Choroid plexus epithelial cell (primary cell): ENCODE results near the gene PTCH1.
A peak's percentile ranks its signal among the peaks of the same experiment; 100 is the strongest.

ENCODE experiments used
- DNase-seq: peaks from one replicate; pipeline ENCODE4 v3.0.0-alpha.2; 2010; ENCODE audit warnings: low read depth
- H3K4me3 ChIP-seq: 2 replicates; pipeline ENCODE4 v1.5.1; 2011; ENCODE audit warnings: low read depth, mild to moderate bottlenecking, control low read depth, low read length, moderate library complexity
- TF ChIP-seq, protein P1 (sequence below): conservative IDR thresholded peaks from 2 replicates; pipeline ENCODE4 v1.5.1; 2011; ENCODE audit warnings: low read depth, mild to moderate bottlenecking, control low read depth, inconsistent platforms, low read length, moderate library complexity

Gene PTCH1

GRCh38 chr9:95512709-95513095, 4.1 kb downstream of the PTCH1 start:
- no peak for DNase-seq
- H3K4me3 ChIP-seq = no peak overlapping the region
- TF ChIP-seq, protein P1, sequence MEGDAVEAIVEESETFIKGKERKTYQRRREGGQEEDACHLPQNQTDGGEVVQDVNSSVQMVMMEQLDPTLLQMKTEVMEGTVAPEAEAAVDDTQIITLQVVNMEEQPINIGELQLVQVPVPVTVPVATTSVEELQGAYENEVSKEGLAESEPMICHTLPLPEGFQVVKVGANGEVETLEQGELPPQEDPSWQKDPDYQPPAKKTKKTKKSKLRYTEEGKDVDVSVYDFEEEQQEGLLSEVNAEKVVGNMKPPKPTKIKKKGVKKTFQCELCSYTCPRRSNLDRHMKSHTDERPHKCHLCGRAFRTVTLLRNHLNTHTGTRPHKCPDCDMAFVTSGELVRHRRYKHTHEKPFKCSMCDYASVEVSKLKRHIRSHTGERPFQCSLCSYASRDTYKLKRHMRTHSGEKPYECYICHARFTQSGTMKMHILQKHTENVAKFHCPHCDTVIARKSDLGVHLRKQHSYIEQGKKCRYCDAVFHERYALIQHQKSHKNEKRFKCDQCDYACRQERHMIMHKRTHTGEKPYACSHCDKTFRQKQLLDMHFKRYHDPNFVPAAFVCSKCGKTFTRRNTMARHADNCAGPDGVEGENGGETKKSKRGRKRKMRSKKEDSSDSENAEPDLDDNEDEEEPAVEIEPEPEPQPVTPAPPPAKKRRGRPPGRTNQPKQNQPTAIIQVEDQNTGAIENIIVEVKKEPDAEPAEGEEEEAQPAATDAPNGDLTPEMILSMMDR = no peak

DNA sequence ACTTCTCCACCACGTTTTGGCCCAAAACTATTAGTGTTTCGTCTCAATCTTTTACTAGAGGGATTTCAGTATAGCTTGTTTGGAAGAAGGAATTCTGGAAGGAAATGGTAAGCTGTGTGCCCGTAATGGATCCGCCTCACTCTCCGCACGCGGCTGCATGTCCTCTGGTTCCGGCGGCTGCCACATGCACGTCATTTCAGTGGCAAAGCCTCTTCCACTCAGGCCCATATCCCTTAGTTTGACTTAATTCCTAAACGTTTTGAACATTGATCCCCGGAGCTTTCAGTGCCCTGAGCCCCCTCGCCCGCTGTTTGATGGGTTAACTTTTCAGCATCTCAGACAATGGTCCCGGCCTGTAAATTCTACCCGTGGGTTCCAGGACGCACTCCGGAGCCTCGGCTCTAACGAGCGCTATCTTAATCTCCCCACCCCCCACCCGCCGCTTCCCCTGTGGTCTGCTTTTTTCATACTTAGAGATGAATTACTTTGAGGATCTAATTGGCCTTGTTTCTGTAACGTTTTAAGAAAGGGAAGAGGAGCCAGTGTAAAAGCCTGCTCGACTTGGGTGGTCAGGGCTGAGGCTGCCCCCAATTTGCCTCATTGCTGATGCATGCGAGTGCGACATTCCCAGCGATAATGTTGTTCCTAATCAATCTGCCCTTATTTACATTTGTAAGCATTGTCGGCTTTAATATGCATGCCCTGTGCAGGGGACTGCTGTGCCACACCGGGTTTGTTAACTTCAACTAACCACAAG, 4.6 kb downstream of the PTCH1 start:
- TF ChIP-seq, protein P1 = no peak
- DNase-seq = peak; percentile 17
- peak overlapping the region; percentile 80 for H3K4me3 ChIP-seq

GRCh38 chr9:95511616-95511931, 5.2 kb downstream of the PTCH1 start:
- DNase-seq = no peak
- TF ChIP-seq, protein P1 = no peak
- peak overlapping the region; percentile 80 for H3K4me3 ChIP-seq

DNA sequence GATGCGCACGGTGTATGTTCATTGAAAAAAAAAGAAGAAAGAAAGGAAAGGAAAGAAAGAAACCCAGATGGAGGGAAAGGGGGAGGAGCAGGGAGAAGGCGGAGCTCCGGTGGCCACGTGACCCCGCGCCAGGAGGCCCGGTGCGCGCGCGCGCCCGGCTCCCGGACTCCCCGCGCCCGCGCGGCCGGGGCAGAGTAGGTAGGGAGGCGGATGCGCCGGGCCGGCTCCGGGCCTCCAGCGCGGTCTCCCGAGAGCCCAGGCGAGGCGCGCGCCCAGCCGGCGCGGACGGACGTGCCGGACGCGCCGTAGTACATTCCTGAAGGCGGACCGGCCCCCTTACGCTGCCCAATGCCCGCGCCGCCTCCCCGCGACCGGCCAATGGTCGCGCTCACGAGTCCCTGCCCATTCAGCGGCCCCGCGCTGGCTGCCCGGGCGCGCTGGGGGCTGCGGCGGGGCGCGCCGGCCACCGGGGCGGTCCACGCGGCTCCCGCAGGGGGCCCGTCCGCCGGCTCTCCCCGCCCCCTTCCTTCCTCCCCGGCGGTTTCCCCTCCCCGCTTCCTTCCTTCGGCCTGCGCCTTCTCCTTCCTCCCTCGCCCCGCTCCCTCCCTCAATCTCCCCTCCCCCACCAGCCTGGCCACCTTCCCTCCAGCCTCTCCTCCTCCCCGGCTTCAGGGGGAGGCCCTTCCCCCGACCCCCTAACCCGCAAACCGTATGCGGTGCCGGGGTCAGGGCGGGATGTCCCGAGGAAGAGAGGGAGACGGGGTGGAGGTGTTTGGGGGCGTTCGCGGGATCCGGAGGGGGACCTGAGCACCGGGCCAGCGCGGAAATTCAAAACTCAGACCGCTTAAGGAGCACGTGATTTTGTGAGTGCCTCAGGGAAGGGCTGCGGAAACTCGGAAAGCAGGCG, 5.8 kb downstream of the PTCH1 start:
- DNase-seq = peak; percentile 97
- peak overlapping the region; percentile 80 for H3K4me3 ChIP-seq
- TF ChIP-seq, protein P1 = no peak

- TF ChIP-seq, protein P1 = no peak
- peak overlapping the region; percentile 80 for H3K4me3 ChIP-seq
- DNase-seq = no peak
Observed at GRCh38 chr9:95509851-95510708, 6.7 kb downstream of the PTCH1 start.

DNA sequence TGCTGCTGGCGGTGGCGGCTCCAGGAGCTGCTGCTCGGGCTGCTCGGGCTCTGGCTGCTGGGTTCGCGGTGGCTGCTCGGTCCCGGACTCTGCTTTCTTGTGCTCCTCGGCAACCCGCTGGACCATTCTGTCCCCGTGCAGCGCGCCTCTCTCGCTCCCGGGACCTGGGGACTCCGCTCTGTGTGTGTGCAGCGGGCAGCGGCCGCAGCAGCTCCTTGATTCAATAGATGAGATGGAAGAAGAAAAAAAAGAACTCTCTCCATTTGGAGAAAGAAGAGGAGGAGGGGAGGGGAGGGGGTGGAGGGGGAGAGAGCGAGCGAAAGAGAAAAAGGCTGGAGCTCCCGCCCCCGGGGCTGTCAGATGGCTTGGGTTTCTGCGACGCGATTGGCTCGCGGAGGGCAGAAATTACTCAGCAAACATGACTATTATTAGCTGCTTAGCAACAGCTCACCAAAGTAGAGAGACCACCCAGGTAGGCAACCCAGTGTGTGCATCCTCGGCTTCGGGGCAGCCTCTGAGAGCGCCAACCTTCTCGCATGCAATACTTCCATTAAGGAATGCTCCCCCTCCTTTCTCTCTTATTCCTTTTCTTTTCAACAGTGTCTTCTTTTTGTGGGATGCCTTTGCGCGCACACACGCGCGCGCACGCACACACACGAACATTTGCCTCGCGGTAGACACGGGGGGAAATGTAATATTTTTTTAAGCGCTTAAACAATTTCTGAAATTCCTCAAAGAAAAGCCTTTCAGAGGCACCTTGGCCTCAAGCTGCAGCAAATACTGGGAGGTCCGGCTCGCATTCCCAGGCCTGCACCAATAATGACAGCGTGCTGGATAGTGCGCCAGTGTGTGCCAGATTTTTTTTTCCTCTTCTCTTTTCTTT, 7.6 kb downstream of the PTCH1 start:
- peak overlapping the region; percentile 80 for H3K4me3 ChIP-seq
- DNase-seq = peak; percentile 93
- TF ChIP-seq, protein P1 = no peak
